GM19324 (cell line): ENCODE data around the gene ASIC3.
"Not testable (repeated sequence)": the region's sequence is repeated elsewhere in the genome, so short reads cannot be mapped to it uniquely, and the experiment has no call there.

ENCODE experiments used
- ATAC-seq: cut with Tn5 transposase; IDR thresholded peaks from one replicate; pipeline ENCODE4 v1.9.1; 2021; ENCODE audit warnings: mild to moderate bottlenecking, moderate library complexity; ENCODE audit not compliant: unreplicated experiment, low FRiP score

The ASIC3 gene

DNA sequence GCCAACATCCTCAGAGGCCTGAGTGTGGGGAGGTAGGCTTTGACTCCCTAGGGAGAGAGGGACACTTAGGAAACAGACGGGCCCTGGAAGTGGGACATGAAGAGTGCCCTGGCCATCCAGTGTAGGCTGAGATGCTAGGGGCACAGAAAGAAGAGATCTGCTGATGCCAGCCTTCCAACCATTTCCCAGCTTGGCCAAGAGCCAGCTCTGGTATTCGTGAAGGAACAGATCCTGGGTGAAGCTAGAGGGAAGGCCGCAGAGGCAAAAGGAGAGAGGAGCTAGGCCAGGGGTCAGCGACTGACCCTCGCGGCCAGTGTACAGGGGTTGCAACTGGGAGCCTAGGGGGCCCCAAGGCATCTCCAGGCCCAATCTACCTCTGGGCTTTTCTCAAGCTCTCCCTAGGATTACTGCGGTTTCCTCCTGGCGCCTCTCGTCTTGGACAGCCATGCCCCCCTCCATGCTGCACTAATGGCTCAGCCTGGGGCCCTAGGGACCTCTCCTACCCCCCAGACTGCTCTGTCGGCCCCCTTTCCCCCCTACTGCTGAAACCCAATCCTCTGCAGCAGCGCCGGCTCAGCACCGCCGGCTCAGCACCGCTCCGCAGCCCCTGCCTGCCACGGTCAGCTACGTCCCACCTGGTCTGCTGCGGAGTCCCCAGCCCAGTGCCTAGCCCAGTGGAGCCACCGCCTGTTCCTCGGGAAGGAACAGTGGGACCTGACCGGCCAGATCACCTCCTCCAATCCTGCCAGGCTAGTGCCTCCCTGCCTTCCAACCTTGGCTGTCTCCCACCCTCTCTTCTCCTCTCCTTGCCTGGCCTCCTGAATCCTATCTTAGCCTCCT, at the start of gene ASIC3:
Gene ASIC3 (plus strand): TSS at position 556 of the 840 bp plus-strand sequence. CDS start 355 bp downstream, outside the sequence.
- no peak for ATAC-seq

- ATAC-seq, result no peak
Measured at GRCh38 chr7:150999001-150999400, 49.3 kb upstream of the ASIC3 start.

DNA sequence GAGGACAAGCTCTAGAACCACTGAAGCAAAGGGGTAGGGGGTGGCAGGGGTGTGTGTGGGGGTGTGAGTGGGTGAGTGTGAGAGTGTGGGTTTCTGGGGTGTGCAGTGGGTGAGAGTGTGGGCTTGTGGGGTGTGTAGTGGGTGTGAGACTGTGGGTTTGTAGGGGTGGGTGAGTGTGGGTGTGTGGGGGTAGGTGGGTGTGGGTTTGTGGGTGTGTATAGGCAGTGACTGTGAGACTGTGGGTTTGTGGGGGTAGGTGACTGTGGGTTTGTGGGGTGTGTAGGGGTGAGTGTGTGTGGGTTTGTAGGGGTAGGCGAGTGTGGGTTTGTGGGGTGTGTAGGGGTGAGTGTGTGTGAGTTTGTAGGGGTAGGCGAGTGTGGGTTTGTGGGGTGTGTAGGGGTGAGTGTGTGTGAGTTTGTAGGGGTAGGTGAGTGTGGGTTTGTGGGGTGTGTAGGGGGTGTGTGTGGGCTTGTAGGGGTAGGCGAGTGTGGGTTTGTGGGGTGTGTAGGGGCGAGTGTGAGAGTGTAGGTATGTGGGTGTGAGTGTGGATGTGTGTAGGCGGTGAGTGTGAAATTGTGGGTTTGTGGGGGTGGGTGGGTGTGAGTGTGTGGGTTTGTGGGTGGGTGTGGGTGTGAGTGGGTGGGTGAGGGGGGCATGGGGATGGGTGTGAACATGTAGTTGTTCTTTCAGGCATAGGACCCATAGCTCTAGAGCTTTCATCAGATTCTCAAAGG, 48.7 kb upstream of the ASIC3 start:
- no peak for ATAC-seq

DNA sequence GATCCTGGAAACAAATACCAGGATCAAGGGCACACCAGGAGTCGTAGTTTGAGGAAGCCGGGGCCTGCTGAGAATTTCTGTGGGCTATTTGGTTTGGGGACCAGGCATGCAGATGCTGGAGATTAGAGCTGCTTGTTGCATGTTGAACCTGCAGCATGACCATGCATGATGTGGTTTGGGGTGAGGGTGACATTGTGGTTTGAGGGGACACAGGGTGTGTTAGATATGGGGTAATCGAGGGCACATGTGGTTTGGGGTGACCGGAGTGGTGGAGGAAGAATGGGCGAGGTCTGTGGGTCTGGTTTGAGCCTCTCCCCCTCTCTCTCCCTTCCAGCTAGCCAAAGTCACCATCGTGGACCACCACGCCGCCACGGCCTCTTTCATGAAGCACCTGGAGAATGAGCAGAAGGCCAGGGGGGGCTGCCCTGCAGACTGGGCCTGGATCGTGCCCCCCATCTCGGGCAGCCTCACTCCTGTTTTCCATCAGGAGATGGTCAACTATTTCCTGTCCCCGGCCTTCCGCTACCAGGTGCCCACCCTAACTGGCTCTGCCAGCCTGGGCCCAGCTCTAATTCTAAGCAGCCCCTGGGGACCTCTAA, 47.3 kb upstream of the ASIC3 start:
- ATAC-seq, result no peak

DNA sequence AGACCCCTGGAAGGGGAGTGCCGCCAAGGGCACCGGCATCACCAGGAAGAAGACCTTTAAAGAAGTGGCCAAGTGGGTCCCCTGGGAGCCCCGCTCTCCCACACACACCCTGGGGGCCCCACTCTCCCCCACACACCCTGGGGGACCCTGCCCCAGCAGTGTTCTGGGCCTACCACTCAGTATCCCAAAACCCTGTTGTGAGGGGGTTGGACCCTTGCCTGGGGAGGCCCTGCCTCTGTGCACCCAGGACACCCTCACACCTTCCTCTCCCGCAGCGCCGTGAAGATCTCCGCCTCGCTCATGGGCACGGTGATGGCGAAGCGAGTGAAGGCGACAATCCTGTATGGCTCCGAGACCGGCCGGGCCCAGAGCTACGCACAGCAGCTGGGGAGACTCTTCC, 46.8 kb upstream of the ASIC3 start:
- ATAC-seq, result no peak

DNA sequence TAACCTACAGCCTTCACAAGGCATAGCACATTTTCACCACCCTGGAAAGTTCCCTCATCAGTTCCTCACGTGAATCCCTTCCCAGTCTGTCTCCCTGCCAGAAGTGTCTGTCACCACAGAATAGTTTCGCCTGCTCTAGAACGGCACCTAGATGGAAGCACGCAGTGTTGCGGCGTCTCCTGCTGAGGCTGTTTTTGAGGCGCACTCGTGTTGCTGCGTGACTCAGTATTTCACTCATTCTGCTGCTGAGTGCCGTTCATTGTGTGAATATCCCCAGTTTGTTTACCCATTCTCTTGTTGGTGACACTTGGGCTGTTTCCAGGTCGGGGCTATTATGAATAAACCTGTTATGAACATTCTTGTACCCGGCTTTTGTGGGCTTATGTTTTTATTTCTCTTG, 44.8 kb upstream of the ASIC3 start:
- no peak for ATAC-seq

DNA sequence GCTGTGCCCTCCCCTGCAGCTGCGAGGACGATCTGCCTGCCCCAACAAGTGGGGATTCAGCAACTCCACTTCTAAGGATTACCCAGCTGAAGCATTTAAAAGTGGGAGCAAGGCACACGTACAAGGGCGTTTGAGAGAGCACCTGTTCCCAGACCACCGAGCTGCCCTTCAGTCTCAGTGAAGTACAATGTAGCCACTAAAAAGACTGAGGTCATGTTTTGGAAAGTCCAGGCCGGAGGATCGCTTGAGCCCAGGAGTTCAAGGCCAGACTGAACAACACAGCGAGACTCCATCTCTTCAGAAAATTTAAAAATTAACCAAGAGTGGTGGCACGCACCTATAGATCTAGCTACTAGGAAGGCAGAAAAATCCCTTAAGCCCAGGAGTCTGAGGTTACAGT, 42.8 kb upstream of the ASIC3 start:
- no peak for ATAC-seq

DNA sequence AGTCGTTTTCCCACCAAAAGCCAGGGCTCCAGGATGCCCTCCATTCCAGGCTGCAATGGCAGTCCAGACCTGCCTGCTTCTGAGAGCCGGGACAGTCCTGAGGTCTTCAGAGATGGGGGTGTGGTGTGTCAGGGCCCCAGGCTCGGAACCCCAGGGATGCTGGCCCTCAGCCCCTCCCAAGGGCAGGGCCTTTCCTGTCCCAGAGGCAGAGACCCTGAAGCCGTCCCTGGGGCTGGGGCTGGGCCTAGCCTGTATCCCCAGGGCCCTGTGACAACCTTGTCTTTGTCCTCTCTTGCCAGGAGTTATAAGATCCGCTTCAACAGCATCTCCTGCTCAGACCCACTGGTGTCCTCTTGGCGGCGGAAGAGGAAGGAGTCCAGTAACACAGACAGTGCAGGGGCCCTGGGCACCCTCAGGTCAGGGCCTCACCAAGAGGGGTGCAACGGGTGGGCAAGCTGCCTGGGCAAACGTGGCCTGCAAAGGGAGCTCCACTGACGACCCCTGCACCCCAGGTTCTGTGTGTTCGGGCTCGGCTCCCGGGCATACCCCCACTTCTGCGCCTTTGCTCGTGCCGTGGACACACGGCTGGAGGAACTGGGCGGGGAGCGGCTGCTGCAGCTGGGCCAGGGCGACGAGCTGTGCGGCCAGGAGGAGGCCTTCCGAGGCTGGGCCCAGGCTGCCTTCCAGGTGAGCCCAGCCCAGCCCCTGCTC, 41.6 kb upstream of the ASIC3 start:
- no peak for ATAC-seq

DNA sequence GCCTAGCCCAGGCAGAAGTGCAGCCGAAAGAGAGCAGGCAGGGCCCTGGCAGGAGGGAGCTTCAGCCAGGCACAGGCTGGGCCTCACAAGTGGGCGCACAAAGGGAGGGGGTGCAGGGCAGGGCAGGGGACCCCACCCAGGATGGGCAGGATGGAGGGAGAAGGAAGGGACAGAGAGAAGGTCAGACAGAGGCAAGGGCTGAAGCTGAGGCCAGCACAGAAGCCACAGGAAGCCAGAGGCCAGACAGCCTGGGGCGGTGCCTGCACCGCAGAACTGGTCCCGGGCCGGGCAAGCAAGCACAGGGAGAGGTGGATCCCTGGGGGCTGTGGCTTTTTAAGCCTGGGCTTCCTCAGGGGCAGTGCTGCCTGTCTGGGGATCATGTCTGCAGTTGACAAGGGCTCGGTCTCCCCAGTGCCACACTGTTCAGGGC, 40.8 kb upstream of the ASIC3 start:
- no peak for ATAC-seq

DNA sequence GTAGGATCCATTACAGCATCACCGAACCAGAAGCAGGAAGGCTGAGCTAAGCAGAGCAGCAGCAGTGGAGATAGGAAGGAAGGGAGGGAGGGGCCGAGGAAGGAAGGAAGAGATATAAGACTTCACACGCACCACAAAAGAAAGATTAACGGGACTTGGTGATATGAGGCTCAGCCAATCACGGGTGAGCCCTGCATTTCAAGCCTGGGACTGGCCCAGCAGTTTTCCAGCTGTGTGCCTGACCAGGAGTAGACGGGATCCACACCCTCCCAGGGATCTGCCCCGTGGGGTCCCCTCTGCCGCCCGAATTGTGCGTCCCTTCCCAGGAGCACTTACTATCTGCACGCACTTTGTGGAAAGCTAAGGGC, 40.2 kb upstream of the ASIC3 start:
- no peak for ATAC-seq

GRCh38 chr7:151008511-151009323, 39.6 kb upstream of the ASIC3 start:
- peak; percentile 77 for ATAC-seq

DNA sequence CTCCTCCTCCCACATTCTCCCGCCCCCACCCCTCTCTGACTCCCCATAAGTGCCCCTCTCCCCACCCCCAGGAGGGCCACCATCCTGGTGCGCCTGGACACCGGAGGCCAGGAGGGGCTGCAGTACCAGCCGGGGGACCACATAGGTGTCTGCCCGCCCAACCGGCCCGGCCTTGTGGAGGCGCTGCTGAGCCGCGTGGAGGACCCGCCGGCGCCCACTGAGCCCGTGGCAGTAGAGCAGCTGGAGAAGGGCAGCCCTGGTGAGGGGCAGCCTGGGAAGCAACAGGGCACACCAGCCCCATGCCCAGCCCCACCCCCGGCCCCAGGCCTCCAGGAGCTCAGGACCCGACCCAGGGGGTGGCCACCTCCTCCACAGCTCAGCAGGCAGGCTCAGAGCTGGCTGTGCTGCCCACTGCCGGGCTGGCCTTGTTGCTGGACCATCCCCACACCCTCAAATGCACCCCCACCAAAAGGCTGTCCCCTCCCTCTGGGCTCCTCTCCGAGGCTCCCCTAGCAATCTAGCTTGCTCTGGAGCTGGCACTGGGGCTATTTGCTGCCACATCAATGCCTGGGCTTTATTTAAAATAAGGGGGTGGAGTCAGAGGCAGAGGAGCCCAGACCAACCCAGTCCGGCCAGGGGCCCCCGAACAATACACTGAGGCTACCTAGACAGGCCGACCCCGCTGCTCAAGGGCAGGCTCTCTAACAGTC, 38.8 kb upstream of the ASIC3 start:
- no peak for ATAC-seq

DNA sequence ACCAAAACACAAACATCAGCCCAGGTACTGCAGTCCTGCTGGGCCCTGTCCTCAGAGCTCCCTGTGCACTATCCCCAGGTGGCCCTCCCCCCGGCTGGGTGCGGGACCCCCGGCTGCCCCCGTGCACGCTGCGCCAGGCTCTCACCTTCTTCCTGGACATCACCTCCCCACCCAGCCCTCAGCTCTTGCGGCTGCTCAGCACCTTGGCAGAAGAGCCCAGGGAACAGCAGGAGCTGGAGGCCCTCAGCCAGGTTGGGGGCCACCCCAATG, 38.4 kb upstream of the ASIC3 start:
- ATAC-seq, result no peak

GRCh38 chr7:151010307-151011096, 37.8 kb upstream of the ASIC3 start:
- ATAC-seq, result no peak

DNA sequence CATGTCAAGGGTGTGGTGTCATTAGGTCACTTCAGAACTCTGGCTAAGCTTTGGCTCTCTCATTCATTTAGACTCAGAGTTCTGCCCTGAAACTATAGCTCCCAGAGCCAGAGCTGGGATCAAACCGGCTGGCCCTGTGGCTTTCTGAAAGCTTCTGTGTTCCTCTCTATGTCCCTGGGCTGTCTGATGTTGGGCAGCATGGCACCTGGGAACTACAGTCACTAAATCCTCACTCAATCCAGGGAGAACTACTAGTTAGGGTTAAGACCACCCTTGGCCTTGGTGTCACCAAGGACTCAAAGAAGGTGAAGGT, 37.3 kb upstream of the ASIC3 start:
- no peak for ATAC-seq

GRCh38 chr7:151011616-151012015, 36.7 kb upstream of the ASIC3 start:
- ATAC-seq, result not testable (repeated sequence)

- no peak for ATAC-seq
Measured at GRCh38 chr7:151012031-151012692, 36.2 kb upstream of the ASIC3 start.

- no peak for ATAC-seq
Measured at GRCh38 chr7:151012911-151013347, 35.4 kb upstream of the ASIC3 start.

DNA sequence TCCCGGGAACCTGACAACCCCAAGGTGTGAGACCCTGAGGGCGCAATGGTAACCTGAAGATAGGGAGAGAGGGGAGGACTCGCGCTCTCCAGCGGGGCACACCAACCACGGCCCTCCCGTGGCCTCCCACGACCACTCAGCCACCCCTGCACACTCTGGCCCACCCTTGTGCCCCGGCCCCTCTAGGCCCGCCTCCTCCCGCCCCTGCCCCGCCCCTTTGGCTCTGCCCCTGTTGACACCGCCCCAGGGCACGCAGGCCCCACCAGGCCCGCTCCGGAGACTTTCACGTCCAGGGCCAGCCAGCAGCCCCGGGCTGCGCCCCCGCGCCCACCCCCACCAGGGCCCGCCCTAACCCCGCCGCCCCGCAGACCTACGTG, 35.0 kb upstream of the ASIC3 start:
- no peak for ATAC-seq
